Left ventricle myocardium inferior (tissue), 1 donor: Measurements from ENCODE around the gene MATK. TPM values are rescaled to one million over a fixed set of nuclear protein-coding genes. Genes with fewer than 3 reads are reported as not detected.
"Not testable (repeated sequence)": the region's sequence is repeated elsewhere in the genome, so short reads cannot be mapped to it uniquely, and the experiment has no call there.

Experiments
- DNase-seq: peaks from one replicate; pipeline ENCODE4 v3.0.0-alpha.2; 2020
- H3K27ac ChIP-seq: fragments of 200-600 bp; replicated peaks from 2 replicates; pipeline ENCODE4 v1.8.0; 2021
- H3K27me3 ChIP-seq: fragments of 200-600 bp; 2 replicates; pipeline ENCODE4 v1.8.0; 2021; ENCODE audit warnings: low read depth
- H3K36me3 ChIP-seq: fragments of 200-600 bp; 2 replicates; pipeline ENCODE4 v1.8.0; 2021
- H3K4me1 ChIP-seq: fragments of 200-600 bp; 2 replicates; pipeline ENCODE4 v1.8.0; 2021
- H3K4me3 ChIP-seq: fragments of 200-600 bp; 2 replicates; pipeline ENCODE4 v1.8.0; 2021; ENCODE audit warnings: mild to moderate bottlenecking, moderate library complexity
- H3K9me3 ChIP-seq: fragments of 200-600 bp; replicated peaks from 2 replicates; pipeline ENCODE4 v1.8.0; 2021
- CTCF ChIP-seq: fragments of 200-600 bp; IDR thresholded peaks from 2 replicates; pipeline ENCODE4 v1.8.0; 2021; ENCODE audit warnings: antibody characterized with exemption, mild to moderate bottlenecking, borderline replicate concordance
- intact Hi-C: fragments of 100-400 bp; cut with micrococcal nuclease; formaldehyde crosslinking; loops from one replicate; pipeline ENCODE4 v1.11.0; 2022
- total RNA-seq: library from RNA; stranded (reverse); fragmentation: NEBNext Ultra II Directional; extraction: Animal tissue kit (Norgen Biotek cat#: 25700); gene quantifications from one replicate; pipeline ENCODE4 v1.2.1, GENCODE V29; 2021
- donor health status: DM: no; HTN: yes; CAD: no; lungs with severe emphysema.

MATK gene
- total RNA-seq, 1 donor from 2014 or later: 0.14 TPM

GRCh38 chr19:3767050-3767449 is 19.1 kb downstream of the MATK start:
- Histone ChIP-seq H3K4me3 (no peak overlapping the region), H3K36me3 (peaks cover 41% of the 10 kb centered on the region), H3K27ac (no peak overlapping the region), H3K4me1 (peaks cover 14% of the 10 kb centered on the region), H3K27me3 (no peaks in the 10 kb centered on the region), H3K9me3 (no peaks in the 10 kb centered on the region)
- DNase-seq: no peak
- no peak for TF ChIP-seq CTCF
- intact Hi-C loops: no loop called here

- TF ChIP-seq CTCF: no peak
- no peak for DNase-seq
- H3K9me3 ChIP-seq: no peaks in the 10 kb centered on the region
- no peaks in the 10 kb centered on the region for H3K27me3 ChIP-seq
- H3K4me3 ChIP-seq: no peak overlapping the region
- intact Hi-C loops: no loop called here
- H3K4me1 ChIP-seq: peaks cover 20% of the 10 kb centered on the region
- H3K27ac ChIP-seq: no peak overlapping the region
- H3K36me3 ChIP-seq: peaks cover 41% of the 10 kb centered on the region
Measured at GRCh38 chr19:3766520-3766919, 19.7 kb downstream of the MATK start.

DNA sequence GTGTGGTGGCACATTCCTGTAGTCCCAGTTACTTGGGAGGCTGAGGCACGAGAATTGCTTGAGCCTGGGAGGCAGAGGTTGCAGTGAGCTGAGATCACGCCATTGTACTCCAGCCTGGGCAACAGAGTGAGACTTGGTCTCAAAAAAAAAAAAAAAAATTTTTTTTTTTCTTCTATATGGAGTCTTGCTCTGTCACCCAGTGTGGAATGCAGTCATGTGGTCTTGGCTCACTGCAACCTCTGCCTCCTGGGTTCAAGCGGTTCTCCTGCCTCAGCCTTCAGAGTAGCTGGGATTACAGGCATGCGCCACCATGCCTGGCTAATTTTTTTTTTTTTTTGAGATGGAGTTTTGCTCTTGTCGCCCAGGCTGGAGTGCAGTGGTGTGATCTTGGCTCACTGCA is 20.4 kb downstream of the MATK start:
- H3K27ac ChIP-seq, H3K27me3 ChIP-seq, H3K4me3 ChIP-seq, DNase-seq, intact Hi-C loops, H3K9me3 ChIP-seq: not testable (repeated sequence)
- peaks cover 41% of the 10 kb centered on the region for H3K36me3 ChIP-seq
- peaks cover 27% of the 10 kb centered on the region for H3K4me1 ChIP-seq

DNA sequence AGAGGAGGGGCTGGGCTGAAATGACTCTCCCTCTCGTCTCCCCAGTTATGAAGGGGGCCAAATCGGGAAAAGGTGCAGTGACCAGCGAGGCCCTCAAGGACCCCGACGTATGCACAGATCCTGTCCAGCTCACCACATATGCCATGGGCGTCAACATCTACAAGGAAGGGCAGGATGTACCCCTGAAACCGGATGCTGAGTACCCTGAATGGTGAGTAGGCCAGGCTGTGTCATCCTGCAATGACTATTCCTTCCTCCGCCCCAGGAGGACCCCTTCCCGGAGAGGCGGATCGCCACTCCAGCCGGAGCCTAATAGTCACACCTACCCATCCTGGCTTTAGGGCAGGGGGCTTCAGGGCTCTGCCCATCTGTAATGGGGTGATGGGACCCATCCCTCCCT is 21.1 kb downstream of the MATK start:
- Histone ChIP-seq H3K27me3 (no peaks in the 10 kb centered on the region), H3K4me1 (peaks cover 34% of the 10 kb centered on the region), H3K4me3 (no peak overlapping the region), H3K36me3 (peaks cover 41% of the 10 kb centered on the region), H3K27ac (no peak overlapping the region), H3K9me3 (no peaks in the 10 kb centered on the region)
- intact Hi-C loops: no loop called here
- no peak for DNase-seq
- TF ChIP-seq CTCF: no peak

DNA sequence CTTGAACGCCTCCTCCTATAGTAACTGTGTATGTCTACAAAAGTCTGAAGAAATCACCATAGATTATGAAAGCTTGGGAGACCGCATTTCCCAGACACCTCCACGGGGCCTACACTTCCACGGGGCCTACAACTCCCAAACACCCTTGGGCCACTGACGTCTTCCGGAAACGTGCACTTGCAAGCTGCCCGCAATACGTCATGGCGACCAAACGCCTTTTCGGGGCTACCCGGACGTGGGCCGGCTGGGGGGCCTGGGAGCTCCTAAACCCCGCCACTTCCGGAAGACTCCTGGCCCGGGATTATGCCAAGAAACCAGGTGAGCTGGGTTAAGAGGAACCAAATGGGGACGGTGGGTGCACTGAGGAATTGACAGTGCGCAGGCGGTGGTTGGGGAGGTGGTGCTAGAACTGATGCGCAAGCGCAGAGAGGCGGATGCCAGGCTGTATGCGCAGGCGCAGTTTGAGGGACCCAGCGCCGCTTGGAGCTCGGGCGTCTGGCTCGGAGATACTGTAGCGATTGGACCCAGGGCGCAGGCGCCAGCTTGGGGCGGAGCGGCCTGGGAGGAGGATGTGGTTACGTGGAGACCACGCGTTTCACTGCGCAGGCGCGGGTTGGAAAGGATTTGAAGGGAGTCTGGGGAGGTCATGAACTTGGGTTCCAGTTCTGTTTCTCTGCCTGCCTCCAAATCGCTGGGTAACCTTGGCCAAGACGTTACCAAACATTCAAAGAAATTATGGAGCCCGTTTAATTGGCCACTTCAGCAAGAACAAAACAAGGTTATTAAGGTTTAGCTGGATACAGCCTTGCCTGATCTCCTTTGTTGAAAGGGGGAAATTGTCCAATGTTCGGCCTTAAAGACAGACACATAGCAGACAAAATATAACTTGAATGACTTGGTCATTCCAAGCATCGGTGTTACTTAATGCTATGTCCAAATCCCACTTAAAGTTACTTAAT is 23.4 kb downstream of the MATK start, which contains the start of gene MRPL54:
MRPL54 (plus strand) TSS at position 182 of the 959 bp plus-strand sequence; CDS start at position 201, 19 bp downstream.
- Histone ChIP-seq H3K27ac (peak within 1 kb of the TSS; percentile 99), H3K4me1 (peaks cover 51% of the 10 kb centered on the region), H3K9me3 (no peaks in the 10 kb centered on the region), H3K4me3 (peak within 1 kb of the TSS; percentile 99), H3K36me3 (peaks cover 51% of the 10 kb centered on the region), H3K27me3 (no peaks in the 10 kb centered on the region)
- intact Hi-C loops: no loop called here
- no peak for TF ChIP-seq CTCF
- DNase-seq: peak; percentile 99

GRCh38 chr19:3762130-3762473 is 24.1 kb downstream of the MATK start:
- Histone ChIP-seq H3K36me3 (peaks cover 51% of the 10 kb centered on the region), H3K4me1 (peaks cover 51% of the 10 kb centered on the region), H3K27me3 (no peaks in the 10 kb centered on the region), H3K27ac (peak overlapping the region; percentile 99), H3K4me3 (peak overlapping the region; percentile 99), H3K9me3 (no peaks in the 10 kb centered on the region)
- DNase-seq: no peak
- intact Hi-C loops: no loop called here
- TF ChIP-seq CTCF: no peak
